ENCODE results near the gene RBMS2.

DNA sequence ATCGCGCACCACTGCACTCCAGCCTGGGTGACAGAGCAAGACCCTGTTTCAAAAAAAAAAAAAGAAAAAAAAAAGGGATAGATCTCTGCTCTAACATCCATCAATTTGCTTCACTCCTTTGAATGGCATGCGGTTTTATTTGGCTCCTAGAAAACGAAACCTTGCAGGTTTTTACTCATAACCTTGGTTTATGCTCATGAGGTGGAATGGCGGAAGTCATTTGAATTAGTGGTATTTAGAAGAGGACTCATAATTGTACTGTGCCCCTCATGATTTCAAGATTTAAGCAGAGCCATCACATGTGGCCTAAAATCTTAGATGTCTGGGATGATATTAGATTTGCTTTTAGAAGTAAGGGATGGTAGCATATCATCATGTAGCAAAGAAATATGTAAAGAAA, 29.4 kb downstream of the RBMS2 start:
- TF ChIP-seq EZH2 (IDR thresholded peaks at IDR 0.05; ENCODE audit: borderline replicate concordance, control insufficient read depth, low read depth, low read length), result no peak
- TF ChIP-seq HDGF (IDR thresholded peaks at IDR 0.05), result no peak
- TF ChIP-seq, protein P1, sequence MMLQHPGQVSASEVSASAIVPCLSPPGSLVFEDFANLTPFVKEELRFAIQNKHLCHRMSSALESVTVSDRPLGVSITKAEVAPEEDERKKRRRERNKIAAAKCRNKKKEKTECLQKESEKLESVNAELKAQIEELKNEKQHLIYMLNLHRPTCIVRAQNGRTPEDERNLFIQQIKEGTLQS (IDR thresholded peaks at IDR 0.05; ENCODE audit: borderline replicate concordance, extremely low read depth, low read depth, low read length), result no peak
- TF ChIP-seq, protein P2, sequence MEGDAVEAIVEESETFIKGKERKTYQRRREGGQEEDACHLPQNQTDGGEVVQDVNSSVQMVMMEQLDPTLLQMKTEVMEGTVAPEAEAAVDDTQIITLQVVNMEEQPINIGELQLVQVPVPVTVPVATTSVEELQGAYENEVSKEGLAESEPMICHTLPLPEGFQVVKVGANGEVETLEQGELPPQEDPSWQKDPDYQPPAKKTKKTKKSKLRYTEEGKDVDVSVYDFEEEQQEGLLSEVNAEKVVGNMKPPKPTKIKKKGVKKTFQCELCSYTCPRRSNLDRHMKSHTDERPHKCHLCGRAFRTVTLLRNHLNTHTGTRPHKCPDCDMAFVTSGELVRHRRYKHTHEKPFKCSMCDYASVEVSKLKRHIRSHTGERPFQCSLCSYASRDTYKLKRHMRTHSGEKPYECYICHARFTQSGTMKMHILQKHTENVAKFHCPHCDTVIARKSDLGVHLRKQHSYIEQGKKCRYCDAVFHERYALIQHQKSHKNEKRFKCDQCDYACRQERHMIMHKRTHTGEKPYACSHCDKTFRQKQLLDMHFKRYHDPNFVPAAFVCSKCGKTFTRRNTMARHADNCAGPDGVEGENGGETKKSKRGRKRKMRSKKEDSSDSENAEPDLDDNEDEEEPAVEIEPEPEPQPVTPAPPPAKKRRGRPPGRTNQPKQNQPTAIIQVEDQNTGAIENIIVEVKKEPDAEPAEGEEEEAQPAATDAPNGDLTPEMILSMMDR (IDR thresholded peaks at IDR 0.05 in 2 of 3, conservative IDR thresholded peaks at IDR 0.05 in 1 of 3; ENCODE audit: control insufficient read depth in 2 of 3, extremely low read depth in 1 of 3, insufficient read depth in 1 of 3, low read depth in 3 of 3, low read length in 3 of 3), result no peak
- TF ChIP-seq KDM1A (IDR thresholded peaks at IDR 0.05; ENCODE audit: borderline replicate concordance), result no peak
- TF ChIP-seq GABPA (IDR thresholded peaks at IDR 0.05; ENCODE audit: low read depth), result no peak
- TF ChIP-seq, protein P3, sequence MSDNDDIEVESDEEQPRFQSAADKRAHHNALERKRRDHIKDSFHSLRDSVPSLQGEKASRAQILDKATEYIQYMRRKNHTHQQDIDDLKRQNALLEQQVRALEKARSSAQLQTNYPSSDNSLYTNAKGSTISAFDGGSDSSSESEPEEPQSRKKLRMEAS (IDR thresholded peaks at IDR 0.05; ENCODE audit: low read depth, low read length), result no peak
- no peak for TF ChIP-seq RAD21 (IDR thresholded peaks at IDR 0.05; ENCODE audit: insufficient read depth, low read depth, low read length)
- TF ChIP-seq MYC (IDR thresholded peaks at IDR 0.05; ENCODE audit: insufficient read depth, insufficient read length, insufficient replicate concordance, low read length, severe bottlenecking), result no peak
- TF ChIP-seq RCOR1 (conservative IDR thresholded peaks at IDR 0.05; ENCODE audit: low read depth, low read length), result no peak
- TF ChIP-seq SMAD1 (IDR thresholded peaks at IDR 0.05; ENCODE audit: low read depth, partially characterized antibody), result no peak
